Measurements from ENCODE around the gene PPP2R2C.

The PPP2R2C gene

GRCh38 chr4:6278801-6279197, 193.6 kb downstream of the PPP2R2C start:
- DNase-seq, result no peak

- no peak for DNase-seq
Measured at GRCh38 chr4:6277935-6278800, 194.2 kb downstream of the PPP2R2C start.

GRCh38 chr4:6277139-6277802, 195.1 kb downstream of the PPP2R2C start:
- no peak for DNase-seq

- no peak for DNase-seq
Measured at GRCh38 chr4:6275898-6276806, 196.3 kb downstream of the PPP2R2C start.

GRCh38 chr4:6275351-6275750, 197.1 kb downstream of the PPP2R2C start:
- no peak for DNase-seq

- DNase-seq, result no peak
Measured at GRCh38 chr4:6273661-6273990, 198.8 kb downstream of the PPP2R2C start.

- no peak for DNase-seq
Measured at GRCh38 chr4:6272863-6273660, 199.4 kb downstream of the PPP2R2C start.

- no peak for DNase-seq
Measured at GRCh38 chr4:6271701-6272465, 200.5 kb downstream of the PPP2R2C start.

GRCh38 chr4:6271206-6271605, 201.2 kb downstream of the PPP2R2C start:
- no peak for DNase-seq

- no peak for DNase-seq
Measured at GRCh38 chr4:6270636-6271121, 201.7 kb downstream of the PPP2R2C start.
